HG02852 (cell line): ENCODE results near the gene PRR33.
"Not testable (repeated sequence)": the region's sequence is repeated elsewhere in the genome, so short reads cannot be mapped to it uniquely, and the experiment has no call there.

Experiments
- ATAC-seq: cut with Tn5 transposase; IDR thresholded peaks from one replicate; pipeline ENCODE4 v1.9.1; 2021; ENCODE audit warnings: mild to moderate bottlenecking, moderate library complexity; ENCODE audit not compliant: unreplicated experiment

The PRR33 gene

GRCh38 chr11:1878137-1879031 is 13.3 kb downstream of the PRR33 start:
- no peak for ATAC-seq

- no peak for ATAC-seq
These were observed 14.2 kb downstream of the PRR33 start for GRCh38 chr11:1877211-1878136.

- ATAC-seq = no peak
These were observed 15.2 kb downstream of the PRR33 start for GRCh38 chr11:1876361-1877063.

GRCh38 chr11:1875851-1876301 is 15.8 kb downstream of the PRR33 start:
- not testable (repeated sequence) for ATAC-seq

- no peak for ATAC-seq
These were observed 16.4 kb downstream of the PRR33 start for GRCh38 chr11:1875093-1875850.

- not testable (repeated sequence) for ATAC-seq
These were observed 17.1 kb downstream of the PRR33 start for GRCh38 chr11:1874441-1875092.

- not testable (repeated sequence) for ATAC-seq
These were observed 17.9 kb downstream of the PRR33 start for GRCh38 chr11:1873813-1874150.

- no peak for ATAC-seq
These were observed 18.5 kb downstream of the PRR33 start for GRCh38 chr11:1873048-1873812.

GRCh38 chr11:1872267-1872985 is 19.3 kb downstream of the PRR33 start:
- ATAC-seq = no peak

- ATAC-seq = no peak
These were observed 20.2 kb downstream of the PRR33 start for GRCh38 chr11:1871531-1871930.

GRCh38 chr11:1870721-1871466 is 20.8 kb downstream of the PRR33 start:
- no peak for ATAC-seq

GRCh38 chr11:1870326-1870696 is 21.4 kb downstream of the PRR33 start:
- no peak for ATAC-seq

GRCh38 chr11:1869427-1870325 is 22.0 kb downstream of the PRR33 start:
- ATAC-seq = no peak

GRCh38 chr11:1868636-1869291 is 22.9 kb downstream of the PRR33 start:
- ATAC-seq = no peak

GRCh38 chr11:1868056-1868635 is 23.5 kb downstream of the PRR33 start:
- ATAC-seq = no peak

- no peak for ATAC-seq
These were observed 24.3 kb downstream of the PRR33 start for GRCh38 chr11:1867381-1867780.
